HUES6 (cell line): ENCODE measurements around the gene COL5A1.

ENCODE experiments used
- H3K27ac ChIP-seq: 2 replicates; pipeline ENCODE4 v1.7.0; 2013; ENCODE audit warnings: low read depth, mild to moderate bottlenecking, low read length, inconsistent platforms
- H3K27me3 ChIP-seq: 2 replicates; pipeline ENCODE4 v1.6.1; 2013; ENCODE audit warnings: low read length; ENCODE audit not compliant: control insufficient read depth, insufficient read depth
- H3K36me3 ChIP-seq: 2 replicates; pipeline ENCODE4 v1.6.1; 2013; ENCODE audit warnings: low read length; ENCODE audit not compliant: control insufficient read depth, insufficient read depth
- H3K4me1 ChIP-seq: 2 replicates; pipeline ENCODE4 v1.6.1; 2013; ENCODE audit warnings: low read length; ENCODE audit not compliant: control insufficient read depth, insufficient read depth
- H3K4me3 ChIP-seq: 2 replicates; pipeline ENCODE4 v1.5.1; 2013; ENCODE audit warnings: low read depth, low read length
- H3K9ac ChIP-seq: one replicate; pipeline ENCODE4 v1.6.1; 2013; ENCODE audit warnings: mild to moderate bottlenecking, low read length
- H3K9me3 ChIP-seq: 2 replicates; pipeline ENCODE4 v1.6.1; 2013; ENCODE audit warnings: low read depth, low read length; ENCODE audit not compliant: control insufficient read depth, insufficient read depth

Gene COL5A1

GRCh38 chr9:134785325-134786108 is 143.9 kb downstream of the COL5A1 start:
- Histone ChIP-seq H3K9ac (no peak overlapping the region), H3K4me3 (no peak overlapping the region), H3K36me3 (peaks cover under 1% of the 10 kb centered on the region; the same call in 1 of the 2 replicates), H3K9me3 (no peaks in the 10 kb centered on the region), H3K27ac (no peak overlapping the region), H3K27me3 (no peaks in the 10 kb centered on the region), H3K4me1 (peaks cover 6% of the 10 kb centered on the region; the same call in 1 of the 2 replicates)

DNA sequence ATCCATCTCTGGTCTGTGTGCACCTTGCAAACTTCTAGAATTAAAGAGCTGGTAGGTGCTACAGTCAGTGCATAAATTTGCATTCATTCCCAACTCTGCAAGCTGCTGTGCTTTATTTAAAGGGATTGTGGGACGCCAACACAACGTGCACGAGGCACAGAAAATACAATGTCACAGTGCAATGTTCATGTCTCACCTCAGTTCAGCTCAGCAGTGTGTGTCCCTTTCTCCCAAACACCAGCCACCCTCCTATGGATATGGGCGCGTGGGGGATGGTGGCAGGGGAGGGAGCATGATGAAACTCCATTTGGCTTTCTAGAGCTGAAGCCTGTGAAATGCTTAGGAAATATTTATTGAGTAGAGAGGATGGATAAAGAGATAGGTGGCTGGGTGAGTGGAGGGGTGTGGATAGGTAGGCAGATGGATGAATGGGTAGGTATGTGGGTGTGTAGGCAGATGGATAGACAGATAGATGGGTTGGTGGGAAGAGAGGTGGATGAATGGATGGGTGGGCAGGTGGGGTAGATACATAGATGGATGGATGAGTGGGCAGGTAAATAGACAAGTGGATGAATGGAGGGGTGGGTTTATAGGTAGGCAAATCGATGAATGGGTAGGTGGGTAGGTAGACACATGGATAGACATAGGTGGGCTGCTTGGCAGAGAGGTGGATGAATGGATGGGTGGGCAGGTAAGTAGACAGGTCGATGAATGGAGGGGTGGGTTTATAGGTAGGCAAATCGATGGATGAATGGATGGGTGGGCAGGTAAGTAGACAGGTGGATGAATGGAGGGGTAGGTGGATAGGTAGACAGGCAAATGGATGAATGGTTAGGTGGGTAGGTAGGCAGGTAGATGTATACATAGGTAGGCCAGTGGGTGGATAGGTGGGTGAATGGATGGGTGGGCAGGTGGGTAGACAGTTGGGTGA is 146.3 kb downstream of the COL5A1 start:
- peaks cover 6% of the 10 kb centered on the region; the same call in 1 of the 2 replicates for H3K4me1 ChIP-seq
- H3K9ac ChIP-seq, result no peak overlapping the region
- no peaks in the 10 kb centered on the region for H3K27me3 ChIP-seq
- no peak overlapping the region for H3K4me3 ChIP-seq
- no peak overlapping the region for H3K27ac ChIP-seq
- H3K9me3 ChIP-seq, result no peaks in the 10 kb centered on the region
- H3K36me3 ChIP-seq, result peaks cover 17% of the 10 kb centered on the region; the same call in 1 of the 2 replicates

DNA sequence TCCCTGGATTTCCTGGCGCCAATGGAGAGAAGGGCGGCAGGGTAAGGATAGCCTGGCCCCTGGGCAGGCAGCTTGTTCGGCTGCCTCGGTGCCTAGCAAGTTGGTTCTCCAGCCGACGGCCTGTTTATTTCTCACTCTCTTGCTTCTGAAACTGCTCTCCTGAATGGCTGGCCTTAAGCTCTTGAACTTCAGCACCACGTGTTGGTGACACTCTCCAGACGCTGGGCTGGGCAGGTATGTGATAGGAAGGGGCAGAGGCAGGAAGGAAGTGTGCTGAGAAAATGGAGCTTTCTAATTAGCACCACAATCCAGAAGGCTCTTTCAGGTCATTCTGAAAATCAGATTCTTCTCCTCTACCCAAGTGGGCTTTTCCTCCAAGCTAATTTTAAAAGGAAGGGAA is 147.6 kb downstream of the COL5A1 start:
- H3K27me3 ChIP-seq, result no peaks in the 10 kb centered on the region
- H3K36me3 ChIP-seq, result peaks cover 18% of the 10 kb centered on the region; the same call in 1 of the 2 replicates
- H3K4me3 ChIP-seq, result no peak overlapping the region

GRCh38 chr9:134791009-134791408 is 149.4 kb downstream of the COL5A1 start:
- no peaks in the 10 kb centered on the region for H3K27me3 ChIP-seq
- no peaks in the 10 kb centered on the region for H3K9me3 ChIP-seq
- H3K9ac ChIP-seq, result no peak overlapping the region
- peaks cover 21% of the 10 kb centered on the region; the same call in 1 of the 2 replicates for H3K36me3 ChIP-seq
- 0 out of 2 replicates have a peak, but pooled peaks cover 2% of the 10 kb centered on the region for H3K4me1 ChIP-seq
- H3K27ac ChIP-seq, result no peak overlapping the region
- no peak overlapping the region for H3K4me3 ChIP-seq

More for the DNA sequence above, 147.6 kb downstream of the COL5A1 start:
- Histone ChIP-seq H3K9ac (no peak overlapping the region), H3K27ac (no peak overlapping the region), H3K9me3 (no peaks in the 10 kb centered on the region), H3K4me1 (peaks cover 4% of the 10 kb centered on the region; the same call in 1 of the 2 replicates)

- H3K27ac ChIP-seq, result no peak overlapping the region
- H3K9ac ChIP-seq, result no peak overlapping the region
- 0 out of 2 replicates have a peak, but pooled peaks cover 2% of the 10 kb centered on the region for H3K4me1 ChIP-seq
- H3K9me3 ChIP-seq, result no peaks in the 10 kb centered on the region
- H3K4me3 ChIP-seq, result no peak overlapping the region
- no peaks in the 10 kb centered on the region for H3K27me3 ChIP-seq
- H3K36me3 ChIP-seq, result peaks cover 21% of the 10 kb centered on the region; the same call in 1 of the 2 replicates
Measured at GRCh38 chr9:134792627-134793026, 151.0 kb downstream of the COL5A1 start.

DNA sequence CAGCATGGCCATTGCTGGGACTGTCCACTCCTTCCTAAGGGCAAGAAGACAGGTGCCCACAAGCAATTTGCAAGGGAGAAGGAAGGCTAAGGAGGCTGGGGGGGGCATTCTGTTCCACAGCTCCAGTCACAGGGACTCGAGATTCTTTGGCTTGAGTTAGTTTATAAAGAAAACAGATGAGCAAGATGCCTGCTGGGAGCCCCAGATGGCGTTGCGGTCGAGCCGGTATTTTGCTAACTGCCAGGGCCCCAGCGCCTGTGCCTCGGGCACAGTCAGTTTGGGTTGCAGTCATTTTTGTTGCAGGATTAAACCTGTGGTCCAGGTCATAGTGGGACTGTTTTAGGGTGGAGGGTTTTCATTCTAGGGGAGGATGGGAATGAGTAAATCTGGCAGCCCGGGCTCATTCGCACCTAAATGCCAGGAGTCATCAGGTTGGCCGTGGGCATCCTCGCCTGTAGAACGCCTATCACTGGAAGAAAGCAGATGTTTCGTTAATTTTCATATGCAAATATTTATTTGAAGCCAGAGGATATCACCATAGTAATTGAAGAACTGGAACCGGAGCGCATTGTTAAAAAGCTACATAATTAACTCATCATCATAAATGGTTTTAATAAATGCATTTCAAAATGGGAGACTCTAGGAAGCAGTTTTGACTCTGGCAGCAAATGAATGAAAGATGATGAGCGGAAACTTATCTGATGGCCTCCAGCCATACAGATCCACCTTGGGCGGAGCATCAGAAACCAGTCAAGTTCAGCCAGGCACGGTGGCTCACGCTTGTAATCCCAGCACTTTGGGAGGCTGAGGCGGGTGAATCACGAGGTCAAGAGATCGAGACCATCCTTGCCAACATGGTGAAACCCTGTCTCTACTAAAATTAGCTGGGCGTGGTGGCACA is 151.9 kb downstream of the COL5A1 start:
- Histone ChIP-seq H3K27ac (no peak overlapping the region), H3K36me3 (peaks cover 26% of the 10 kb centered on the region; the same call in 1 of the 2 replicates), H3K9me3 (no peaks in the 10 kb centered on the region), H3K4me3 (no peak overlapping the region), H3K27me3 (no peaks in the 10 kb centered on the region), H3K9ac (no peak overlapping the region), H3K4me1 (0 out of 2 replicates have a peak, but pooled peaks cover 2% of the 10 kb centered on the region)

- H3K27ac ChIP-seq, result no peak overlapping the region
- H3K9ac ChIP-seq, result no peak overlapping the region
- no peaks in the 10 kb centered on the region for H3K4me1 ChIP-seq
- no peaks in the 10 kb centered on the region for H3K9me3 ChIP-seq
- no peak overlapping the region for H3K4me3 ChIP-seq
- H3K36me3 ChIP-seq, result peaks cover 26% of the 10 kb centered on the region; the same call in 1 of the 2 replicates
- no peaks in the 10 kb centered on the region for H3K27me3 ChIP-seq
Measured at GRCh38 chr9:134794663-134795370, 153.2 kb downstream of the COL5A1 start.

- Histone ChIP-seq H3K4me3 (no peak overlapping the region), H3K27me3 (no peaks in the 10 kb centered on the region), H3K9me3 (no peaks in the 10 kb centered on the region), H3K4me1 (no peaks in the 10 kb centered on the region), H3K36me3 (peaks cover 26% of the 10 kb centered on the region; the same call in 1 of the 2 replicates), H3K9ac (no peak overlapping the region), H3K27ac (no peak overlapping the region)
Measured at GRCh38 chr9:134795446-134795845, 153.8 kb downstream of the COL5A1 start.

DNA sequence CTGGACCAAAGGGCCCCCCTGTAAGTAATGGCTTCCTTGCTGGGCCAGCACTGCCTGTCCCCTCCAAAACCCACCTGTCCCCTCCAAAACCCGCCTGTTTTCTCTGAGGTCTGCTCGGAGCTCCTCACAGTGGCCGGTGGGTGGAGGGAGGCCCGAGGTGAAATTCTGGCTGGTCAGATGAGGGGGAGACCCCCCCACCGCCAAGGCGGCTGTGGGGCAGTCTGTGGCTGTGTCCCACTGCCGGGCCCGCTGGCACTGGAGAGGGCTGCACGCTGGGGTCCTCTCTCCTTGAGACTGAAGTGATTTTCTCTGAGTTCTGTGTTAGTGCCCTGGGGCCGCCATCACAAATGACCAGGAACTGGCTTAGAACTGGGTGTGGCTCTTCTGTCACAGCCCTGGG is 155.3 kb downstream of the COL5A1 start:
- no peaks in the 10 kb centered on the region for H3K27me3 ChIP-seq
- peaks cover 13% of the 10 kb centered on the region; the same call in 1 of the 2 replicates for H3K36me3 ChIP-seq
- no peaks in the 10 kb centered on the region for H3K9me3 ChIP-seq
- no peak overlapping the region for H3K9ac ChIP-seq
- H3K4me1 ChIP-seq, result no peaks in the 10 kb centered on the region
- no peak overlapping the region for H3K4me3 ChIP-seq
- no peak overlapping the region for H3K27ac ChIP-seq
